ENCODE data around the gene SYT9. TPM values are rescaled to one million over a fixed set of nuclear protein-coding genes. Genes with fewer than 3 reads are reported as not detected.

Gene SYT9
- total and polyA plus RNA-seq, 10 of the 15 experiments (the other 5 are each of a cell fraction or from before 2014, with no cell fraction given), result 0.03 TPM; not detected in 9

GRCh38 chr11:7418061-7418460 is 166.4 kb downstream of the SYT9 start:
- intact Hi-C loops (cut with micrococcal nuclease; ENCODE audit: unreplicated experiment), result no loop called here
- Histone ChIP-seq H2AFZ (ENCODE audit: control insufficient read depth, low read depth, low read length) (no peak overlapping the region), H4K20me1 (ENCODE audit: control insufficient read depth, insufficient read depth) (no peaks in the 10 kb centered on the region), H3K27me3 (replicated peaks in 1 of 2; ENCODE audit: control insufficient read depth in 2 of 2, insufficient read depth in 2 of 2, low read length in 1 of 2) (no peaks in the 10 kb centered on the region; a peak in 1 of 4 replicates), H3K4me1 (ENCODE audit: control insufficient read depth, insufficient read depth, low read length) (peaks cover 6% of the 10 kb centered on the region; the same call in 1 of the 2 replicates), H3K36me3 (ENCODE audit: control insufficient read depth in 2 of 2, insufficient read depth in 2 of 2, low read length in 1 of 2) (no peaks in the 10 kb centered on the region), H3K4me2 (ENCODE audit: control insufficient read depth, insufficient read depth) (no peak overlapping the region), H3K9ac (ENCODE audit: control insufficient read depth, insufficient read depth, low read length) (no peak overlapping the region), H3K4me3 (no peak overlapping the region), H3K9me3 (replicated peaks; ENCODE audit: control insufficient read depth, insufficient read depth, low read length) (no peaks in the 10 kb centered on the region), H3K79me2 (ENCODE audit: control insufficient read depth, insufficient read depth, low read length) (no peaks in the 10 kb centered on the region), H3K27ac (ENCODE audit: control insufficient read depth, insufficient read depth) (no peak overlapping the region)
- BruUV-seq (replicated peaks), result no TSS peak
- in situ Hi-C loops (cut with MboI), result no loop called here
- ChIA-PET SMC1A (ENCODE audit: uncharacterized antibody, unreplicated experiment) (interaction anchor here (0.7 kb wide), 1 partner anchor 319 kb away, joined by 3 read pairs; no protein-coding TSS in a partner anchor), CTCF (no interaction called here), RAD21 (ENCODE audit: unreplicated experiment) (no interaction called here), POLR2A (no interaction called here)
- FAIRE-seq (no peak), ATAC-seq (no peak), DNase-seq (ENCODE audit: low read depth, low spot score) (no peak)
- 46% methylated on average over 3 of the region's 3 CpGs for WGBS (ENCODE audit: insufficient coverage, insufficient replicate concordance, low lambda C conversion rate, missing lambda C conversion rate)
- TF ChIP-seq IKZF1 (conservative IDR thresholded peaks at IDR 0.05) (no peak), MAX (IDR thresholded peaks at IDR 0.05; ENCODE audit: low read depth, low read length) (no peak), SRF (IDR thresholded peaks at IDR 0.05; ENCODE audit: low read depth in 2 of 2, low read length in 2 of 2) (no peak), NKRF (conservative IDR thresholded peaks at IDR 0.05) (no peak), RFX5 (IDR thresholded peaks at IDR 0.05; ENCODE audit: low read depth, low read length) (no peak), ZBTB4 (CRISPR knock-in tag; IDR thresholded peaks at IDR 0.05) (no peak), ZBTB11 (CRISPR knock-in tag; IDR thresholded peaks at IDR 0.05) (no peak), CEBPZ (IDR thresholded peaks at IDR 0.05; ENCODE audit: low read depth, low read length) (no peak), JUNB (IDR thresholded peaks at IDR 0.05) (no peak)

All from GM12878 (cell line).